Mammary epithelial cell (primary cell): ENCODE results near the gene LANCL2.

ENCODE experiments used
- CTCF ChIP-seq, 2 donors: IDR thresholded peaks in 1 of 2; conservative IDR thresholded peaks in 1 of 2; 2 replicates each; pipeline ENCODE4 v1.5.1; 2011 to 2012; ENCODE audit warnings: inconsistent platforms in 2 of 2, low read length in 2 of 2, mild to moderate bottlenecking in 2 of 2, control low read depth in 1 of 2, low read depth in 1 of 2; ENCODE audit not compliant: insufficient read depth in 1 of 2; ENCODE audit errors: extremely low read depth in 1 of 2
- EZH2 ChIP-seq: IDR thresholded peaks from 2 replicates; pipeline ENCODE4 v1.6.1; 2012; ENCODE audit warnings: low read length, inconsistent platforms, borderline replicate concordance

DNA sequence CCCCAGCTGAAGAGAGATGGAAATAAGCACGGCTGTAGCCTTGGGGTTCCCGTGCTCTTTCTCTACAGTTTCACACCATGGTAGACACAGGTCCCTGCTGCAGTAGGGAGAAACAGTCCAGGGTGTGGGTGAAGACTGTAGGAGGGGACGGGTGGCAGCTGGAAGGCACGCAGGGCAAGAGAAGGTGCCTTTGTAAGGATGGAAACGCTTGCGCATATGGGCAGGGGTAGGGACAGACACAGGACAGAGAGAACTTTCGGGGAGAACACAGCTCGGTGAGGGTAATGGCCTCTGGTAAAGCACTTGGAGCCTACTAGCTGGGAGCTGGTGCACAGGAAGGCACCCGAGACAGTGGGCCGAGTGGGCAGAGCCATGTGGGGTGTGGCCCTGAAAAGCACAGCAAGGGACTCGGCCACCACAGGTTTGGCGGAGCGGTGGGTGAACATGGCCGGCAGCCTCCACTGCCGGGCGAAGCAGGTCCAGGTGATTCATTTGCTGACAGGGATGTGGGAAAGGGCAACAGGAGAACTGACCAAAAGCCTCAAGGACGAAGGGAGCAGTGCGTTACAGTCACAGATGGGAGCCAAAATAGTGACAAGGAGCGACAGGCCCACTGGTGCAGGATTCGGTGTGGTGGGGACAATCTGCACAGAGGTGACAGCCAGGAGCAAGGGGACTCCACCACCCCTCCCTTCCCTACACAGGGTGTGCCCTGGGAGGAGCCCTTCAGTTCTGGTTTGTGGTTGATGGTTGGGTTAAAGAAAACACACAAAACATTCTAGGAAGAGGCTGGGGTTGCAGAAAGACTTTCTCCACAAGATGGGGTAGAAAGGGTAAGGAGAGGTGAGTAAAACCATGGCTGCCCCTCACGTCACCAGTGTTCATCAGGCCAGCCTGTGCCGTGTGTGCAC is 110.1 kb downstream of the LANCL2 start:
- TF ChIP-seq CTCF (conservative IDR thresholded peaks at IDR 0.05 in 1 of 2, IDR thresholded peaks at IDR 0.05 in 1 of 2; ENCODE audit: extremely low read depth in 1 of 2, insufficient read depth in 1 of 2, low read depth in 1 of 2, low read length in 2 of 2): no peak
- no peak for TF ChIP-seq EZH2
